IPS-18a (cell line): ENCODE results near the gene GALNTL6.

Experiments used
- H3K27ac ChIP-seq: one replicate; pipeline ENCODE4 v1.5.1; 2013; ENCODE audit warnings: low read length
- H3K27me3 ChIP-seq: one replicate; pipeline ENCODE4 v1.6.1; 2013; ENCODE audit warnings: mild to moderate bottlenecking, low read length; ENCODE audit not compliant: control insufficient read depth, insufficient read depth
- H3K36me3 ChIP-seq: one replicate; pipeline ENCODE4 v1.6.1; 2013; ENCODE audit warnings: low read depth, low read length; ENCODE audit not compliant: control insufficient read depth
- H3K4me1 ChIP-seq: one replicate; pipeline ENCODE4 v1.6.1; 2013; ENCODE audit warnings: low read depth, low read length; ENCODE audit not compliant: control insufficient read depth
- H3K4me3 ChIP-seq: one replicate; pipeline ENCODE4 v1.5.1; 2013; ENCODE audit warnings: low read length
- H3K9ac ChIP-seq: one replicate; pipeline ENCODE4 v1.6.1; 2013; ENCODE audit warnings: mild to moderate bottlenecking, low read length, moderate library complexity
- H3K9me3 ChIP-seq: one replicate; pipeline ENCODE4 v1.6.1; 2013; ENCODE audit warnings: low read depth, low read length; ENCODE audit not compliant: control insufficient read depth

The GALNTL6 gene

GRCh38 chr4:172068506-172068905, 255.3 kb downstream of the GALNTL6 start:
- H3K9ac ChIP-seq, result no peak overlapping the region
- H3K27me3 ChIP-seq, result no peaks in the 10 kb centered on the region
- peaks cover 8% of the 10 kb centered on the region for H3K4me1 ChIP-seq
- H3K36me3 ChIP-seq, result no peaks in the 10 kb centered on the region
- H3K9me3 ChIP-seq, result no peaks in the 10 kb centered on the region
- H3K27ac ChIP-seq, result no peak overlapping the region
- H3K4me3 ChIP-seq, result no peak overlapping the region

- no peaks in the 10 kb centered on the region for H3K9me3 ChIP-seq
- no peaks in the 10 kb centered on the region for H3K27me3 ChIP-seq
- no peak overlapping the region for H3K27ac ChIP-seq
- H3K4me1 ChIP-seq, result no peaks in the 10 kb centered on the region
- no peak overlapping the region for H3K4me3 ChIP-seq
- H3K36me3 ChIP-seq, result no peaks in the 10 kb centered on the region
- no peak overlapping the region for H3K9ac ChIP-seq
Measured at GRCh38 chr4:172073590-172073989, 260.4 kb downstream of the GALNTL6 start.

- Histone ChIP-seq H3K36me3 (no peaks in the 10 kb centered on the region), H3K9me3 (no peaks in the 10 kb centered on the region), H3K4me1 (no peaks in the 10 kb centered on the region), H3K27me3 (no peaks in the 10 kb centered on the region), H3K4me3 (no peak overlapping the region), H3K27ac (no peak overlapping the region), H3K9ac (no peak overlapping the region)
Measured at GRCh38 chr4:172083272-172083671, 270.1 kb downstream of the GALNTL6 start.

GRCh38 chr4:172088556-172088955, 275.4 kb downstream of the GALNTL6 start:
- no peak overlapping the region for H3K27ac ChIP-seq
- no peaks in the 10 kb centered on the region for H3K27me3 ChIP-seq
- H3K4me1 ChIP-seq, result no peaks in the 10 kb centered on the region
- no peaks in the 10 kb centered on the region for H3K36me3 ChIP-seq
- H3K9ac ChIP-seq, result no peak overlapping the region
- H3K9me3 ChIP-seq, result no peaks in the 10 kb centered on the region
- H3K4me3 ChIP-seq, result no peak overlapping the region

GRCh38 chr4:172095161-172095560, 282.0 kb downstream of the GALNTL6 start:
- Histone ChIP-seq H3K36me3 (no peaks in the 10 kb centered on the region), H3K4me1 (no peaks in the 10 kb centered on the region), H3K4me3 (no peak overlapping the region), H3K27ac (no peak overlapping the region), H3K27me3 (no peaks in the 10 kb centered on the region), H3K9ac (no peak overlapping the region), H3K9me3 (no peaks in the 10 kb centered on the region)

GRCh38 chr4:172096786-172097185, 283.6 kb downstream of the GALNTL6 start:
- Histone ChIP-seq H3K4me1 (no peaks in the 10 kb centered on the region), H3K9me3 (no peaks in the 10 kb centered on the region), H3K27me3 (no peaks in the 10 kb centered on the region), H3K4me3 (no peak overlapping the region), H3K9ac (no peak overlapping the region), H3K36me3 (no peaks in the 10 kb centered on the region), H3K27ac (no peak overlapping the region)

GRCh38 chr4:172099376-172099775, 286.2 kb downstream of the GALNTL6 start:
- Histone ChIP-seq H3K4me1 (no peaks in the 10 kb centered on the region), H3K4me3 (no peak overlapping the region), H3K27ac (no peak overlapping the region), H3K36me3 (no peaks in the 10 kb centered on the region), H3K9me3 (no peaks in the 10 kb centered on the region), H3K9ac (no peak overlapping the region), H3K27me3 (no peaks in the 10 kb centered on the region)

GRCh38 chr4:172103456-172103855, 290.3 kb downstream of the GALNTL6 start:
- Histone ChIP-seq H3K9ac (no peak overlapping the region), H3K27ac (no peak overlapping the region), H3K9me3 (no peaks in the 10 kb centered on the region), H3K4me3 (no peak overlapping the region), H3K36me3 (no peaks in the 10 kb centered on the region), H3K4me1 (no peaks in the 10 kb centered on the region), H3K27me3 (no peaks in the 10 kb centered on the region)

- Histone ChIP-seq H3K27me3 (no peaks in the 10 kb centered on the region), H3K9ac (no peak overlapping the region), H3K4me1 (no peaks in the 10 kb centered on the region), H3K9me3 (no peaks in the 10 kb centered on the region), H3K27ac (no peak overlapping the region), H3K4me3 (no peak overlapping the region), H3K36me3 (no peaks in the 10 kb centered on the region)
Measured at GRCh38 chr4:172104539-172104938, 291.3 kb downstream of the GALNTL6 start.

GRCh38 chr4:172105918-172106317, 292.7 kb downstream of the GALNTL6 start:
- Histone ChIP-seq H3K27ac (no peak overlapping the region), H3K4me1 (no peaks in the 10 kb centered on the region), H3K9ac (no peak overlapping the region), H3K4me3 (no peak overlapping the region), H3K9me3 (no peaks in the 10 kb centered on the region), H3K36me3 (no peaks in the 10 kb centered on the region), H3K27me3 (no peaks in the 10 kb centered on the region)

GRCh38 chr4:172109466-172109865, 296.3 kb downstream of the GALNTL6 start:
- Histone ChIP-seq H3K36me3 (no peaks in the 10 kb centered on the region), H3K4me1 (no peaks in the 10 kb centered on the region), H3K4me3 (no peak overlapping the region), H3K27ac (no peak overlapping the region), H3K9me3 (no peaks in the 10 kb centered on the region), H3K27me3 (no peaks in the 10 kb centered on the region), H3K9ac (no peak overlapping the region)

GRCh38 chr4:172124656-172125308, 311.6 kb downstream of the GALNTL6 start:
- Histone ChIP-seq H3K4me3 (no peak overlapping the region), H3K4me1 (no peaks in the 10 kb centered on the region), H3K9ac (no peak overlapping the region), H3K27me3 (no peaks in the 10 kb centered on the region), H3K36me3 (no peaks in the 10 kb centered on the region), H3K9me3 (no peaks in the 10 kb centered on the region), H3K27ac (no peak overlapping the region)
